Neural progenitor cell (in vitro differentiated cells): Measurements from ENCODE around the gene GLIS1. TPM values are rescaled to one million over a fixed set of nuclear protein-coding genes. Genes with fewer than 3 reads are reported as not detected.

Source experiments
- DNase-seq: peaks from one replicate; pipeline ENCODE4 v3.0.0-alpha.2; 2016; ENCODE audit warnings: low spot score
- H2AFZ ChIP-seq: fragments of 200-600 bp; sonication (generic); replicated peaks from 2 replicates; pipeline ENCODE4 v1.6.1; 2016; ENCODE audit warnings: antibody characterized with exemption
- H3F3A ChIP-seq: fragments of 200-600 bp; sonication (generic); 2 replicates; pipeline ENCODE4 v1.6.1; 2016; ENCODE audit warnings: antibody characterized with exemption, low read depth
- H3K27ac ChIP-seq: fragments of 200-600 bp; sonication (generic); 2 replicates; pipeline ENCODE4 v1.5.1; 2016; ENCODE audit warnings: mild to moderate bottlenecking
- H3K27me3 ChIP-seq: fragments of 200-600 bp; sonication (generic); 2 replicates; pipeline ENCODE4 v1.6.1; 2016; ENCODE audit warnings: mild to moderate bottlenecking, moderate library complexity
- H3K36me3 ChIP-seq: fragments of 200-600 bp; sonication (generic); 2 replicates; pipeline ENCODE4 v1.5.1; 2016
- H3K4me1 ChIP-seq: fragments of 200-600 bp; sonication (generic); 2 replicates; pipeline ENCODE4 v1.6.1; 2016; ENCODE audit warnings: mixed run types
- H3K4me2 ChIP-seq: fragments of 200-600 bp; sonication (generic); 2 replicates; pipeline ENCODE4 v1.6.1; 2016
- H3K4me3 ChIP-seq: fragments of 200-600 bp; sonication (generic); 2 replicates; pipeline ENCODE4 v1.5.1; 2016
- H3K79me2 ChIP-seq: fragments of 200-600 bp; sonication (generic); 2 replicates; pipeline ENCODE4 v1.6.1; 2016; ENCODE audit warnings: low read depth
- H3K9ac ChIP-seq: fragments of 200-600 bp; sonication (generic); 2 replicates; pipeline ENCODE4 v1.6.1; 2016
- H3K9me3 ChIP-seq: fragments of 200-600 bp; sonication (generic); 2 replicates; pipeline ENCODE4 v1.5.1; 2016; ENCODE audit warnings: low read depth
- H4K20me1 ChIP-seq: fragments of 200-600 bp; sonication (generic); 2 replicates; pipeline ENCODE4 v1.6.1; 2016; ENCODE audit warnings: low read depth
- H3K27ac Mint-ChIP-seq: 3 replicates; pipeline ENCODE4 v1.8.0; 2021; ENCODE audit warnings: mixed read lengths
- H3K27me3 Mint-ChIP-seq: 2 replicates; pipeline ENCODE4 v1.8.0; 2022; ENCODE audit warnings: low read depth, mild to moderate bottlenecking, inconsistent platforms, moderate library complexity, mixed read lengths; ENCODE audit not compliant: insufficient read depth
- H3K36me3 Mint-ChIP-seq: 3 replicates; pipeline ENCODE4 v1.8.0; 2021; ENCODE audit warnings: mixed read lengths
- H3K4me1 Mint-ChIP-seq: 3 replicates; pipeline ENCODE4 v1.8.0; 2021; ENCODE audit warnings: mixed read lengths
- H3K4me3 Mint-ChIP-seq: 3 replicates; pipeline ENCODE4 v1.8.0; 2021; ENCODE audit warnings: mild to moderate bottlenecking, moderate library complexity, mixed read lengths
- H3K9me3 Mint-ChIP-seq: 3 replicates; pipeline ENCODE4 v1.8.0; 2020; ENCODE audit warnings: mixed read lengths
- EZH2 ChIP-seq: fragments of 200-600 bp; sonication (generic); IDR thresholded peaks from 2 replicates; pipeline ENCODE4 v1.6.1; 2017; ENCODE audit warnings: antibody characterized with exemption, mild to moderate bottlenecking, moderate library complexity
- EZH2phosphoT487 ChIP-seq: fragments of 200-600 bp; sonication (generic); IDR thresholded peaks from 2 replicates; pipeline ENCODE4 v1.6.1; 2017; ENCODE audit warnings: antibody characterized with exemption
- total RNA-seq: library from RNA; depleted of rRNA; stranded (reverse); fragments of >200 nt; gene quantifications from 2 replicates; pipeline ENCODE4 v1.2.3, GENCODE V29; 2015; ENCODE audit warnings: low replicate concordance
- TF ChIP-seq, protein P1 (sequence below): fragments of 200-600 bp; sonication (generic); IDR thresholded peaks from 2 replicates; pipeline ENCODE4 v1.5.1; 2017; ENCODE audit warnings: antibody characterized with exemption, mild to moderate bottlenecking

Gene GLIS1
- total RNA-seq, 1 donor from 2014 or later: not detected

- Histone ChIP-seq H3K79me2 (no peaks in the 10 kb centered on the region), H2AFZ (no peak overlapping the region), H3K9me3 (no peaks in the 10 kb centered on the region), H3K4me3 (no peak overlapping the region), H3K9ac (no peak overlapping the region), H3K27me3 (no peaks in the 10 kb centered on the region), H3F3A (no peaks in the 10 kb centered on the region), H4K20me1 (no peaks in the 10 kb centered on the region), H3K36me3 (no peaks in the 10 kb centered on the region), H3K4me2 (no peak overlapping the region), H3K27ac (no peak overlapping the region), H3K4me1 (peaks cover 3% of the 10 kb centered on the region)
- DNase-seq: no peak
- H3K27ac Mint-ChIP-seq: no peak overlapping the region
- H3K36me3 Mint-ChIP-seq: no peaks in the 10 kb centered on the region
- TF ChIP-seq, protein P1, sequence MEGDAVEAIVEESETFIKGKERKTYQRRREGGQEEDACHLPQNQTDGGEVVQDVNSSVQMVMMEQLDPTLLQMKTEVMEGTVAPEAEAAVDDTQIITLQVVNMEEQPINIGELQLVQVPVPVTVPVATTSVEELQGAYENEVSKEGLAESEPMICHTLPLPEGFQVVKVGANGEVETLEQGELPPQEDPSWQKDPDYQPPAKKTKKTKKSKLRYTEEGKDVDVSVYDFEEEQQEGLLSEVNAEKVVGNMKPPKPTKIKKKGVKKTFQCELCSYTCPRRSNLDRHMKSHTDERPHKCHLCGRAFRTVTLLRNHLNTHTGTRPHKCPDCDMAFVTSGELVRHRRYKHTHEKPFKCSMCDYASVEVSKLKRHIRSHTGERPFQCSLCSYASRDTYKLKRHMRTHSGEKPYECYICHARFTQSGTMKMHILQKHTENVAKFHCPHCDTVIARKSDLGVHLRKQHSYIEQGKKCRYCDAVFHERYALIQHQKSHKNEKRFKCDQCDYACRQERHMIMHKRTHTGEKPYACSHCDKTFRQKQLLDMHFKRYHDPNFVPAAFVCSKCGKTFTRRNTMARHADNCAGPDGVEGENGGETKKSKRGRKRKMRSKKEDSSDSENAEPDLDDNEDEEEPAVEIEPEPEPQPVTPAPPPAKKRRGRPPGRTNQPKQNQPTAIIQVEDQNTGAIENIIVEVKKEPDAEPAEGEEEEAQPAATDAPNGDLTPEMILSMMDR: no peak
- TF ChIP-seq EZH2 (no peak), EZH2phosphoT487 (no peak)
- H3K4me3 Mint-ChIP-seq: no peak overlapping the region
- H3K9me3 Mint-ChIP-seq: peaks cover 4% of the 10 kb centered on the region
- peaks cover 18% of the 10 kb centered on the region for H3K4me1 Mint-ChIP-seq
- peaks cover 10% of the 10 kb centered on the region for H3K27me3 Mint-ChIP-seq
Measured at GRCh38 chr1:53696051-53696450, 42.9 kb downstream of the GLIS1 start.

DNA sequence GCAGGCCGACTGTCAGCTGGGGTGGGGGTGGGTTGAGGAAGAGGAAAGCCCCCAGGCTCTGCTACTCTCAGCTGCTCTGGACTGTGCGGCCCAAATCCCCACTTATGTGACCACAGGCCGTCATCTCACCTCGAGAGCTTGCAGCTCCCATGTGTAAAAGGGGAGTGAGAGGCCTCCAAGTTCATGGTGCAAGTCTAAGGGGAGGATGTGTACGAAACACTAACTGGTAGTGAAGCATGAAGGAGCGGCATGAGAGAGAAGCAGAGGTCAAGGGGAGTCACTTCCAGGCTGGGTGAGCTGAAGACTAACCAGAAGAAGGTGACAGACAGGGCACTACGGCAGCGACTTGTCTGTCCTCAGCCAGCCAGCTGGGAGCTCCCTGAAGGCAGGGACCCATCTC is 43.8 kb downstream of the GLIS1 start:
- Mint-ChIP-seq H3K36me3 (no peaks in the 10 kb centered on the region), H3K4me3 (no peak overlapping the region), H3K4me1 (peaks cover 18% of the 10 kb centered on the region), H3K9me3 (peaks cover 4% of the 10 kb centered on the region), H3K27ac (no peak overlapping the region), H3K27me3 (peaks cover 4% of the 10 kb centered on the region)
- Histone ChIP-seq H3K4me3 (no peak overlapping the region), H3K4me2 (no peak overlapping the region), H3K4me1 (peaks cover 3% of the 10 kb centered on the region), H3K9ac (no peak overlapping the region), H4K20me1 (no peaks in the 10 kb centered on the region), H2AFZ (no peak overlapping the region), H3K27ac (no peak overlapping the region), H3K27me3 (no peaks in the 10 kb centered on the region), H3F3A (no peaks in the 10 kb centered on the region), H3K9me3 (no peaks in the 10 kb centered on the region), H3K79me2 (no peaks in the 10 kb centered on the region), H3K36me3 (no peaks in the 10 kb centered on the region)
- TF ChIP-seq, protein P1: no peak
- no peak for TF ChIP-seq EZH2
- no peak for DNase-seq

DNA sequence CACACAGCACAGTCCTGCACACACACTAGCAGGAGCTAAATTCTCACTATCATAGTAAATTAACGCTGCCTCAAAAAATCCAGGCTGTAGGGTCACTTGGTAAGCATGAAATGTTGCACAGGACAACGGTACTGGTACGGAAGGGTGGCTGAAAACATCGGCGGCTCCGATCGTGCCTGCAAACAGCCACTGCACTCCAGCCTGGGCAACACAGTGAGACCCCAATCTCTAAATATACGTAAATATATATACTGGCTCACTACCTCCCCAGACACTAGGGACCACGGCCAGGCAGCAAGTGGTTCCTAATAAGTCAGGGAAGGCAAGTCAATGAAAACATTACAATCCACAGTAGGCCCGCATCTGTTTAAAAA is 44.3 kb downstream of the GLIS1 start:
- Mint-ChIP-seq H3K27me3 (peaks cover 4% of the 10 kb centered on the region), H3K4me3 (no peak overlapping the region), H3K36me3 (no peaks in the 10 kb centered on the region), H3K4me1 (peaks cover 18% of the 10 kb centered on the region), H3K9me3 (peaks cover 4% of the 10 kb centered on the region), H3K27ac (no peak overlapping the region)
- Histone ChIP-seq H3K79me2 (no peaks in the 10 kb centered on the region), H3F3A (no peaks in the 10 kb centered on the region), H3K4me3 (no peak overlapping the region), H3K9ac (no peak overlapping the region), H3K4me1 (peaks cover 3% of the 10 kb centered on the region), H4K20me1 (no peaks in the 10 kb centered on the region), H3K4me2 (no peak overlapping the region), H2AFZ (no peak overlapping the region), H3K9me3 (no peaks in the 10 kb centered on the region), H3K27me3 (no peaks in the 10 kb centered on the region), H3K36me3 (no peaks in the 10 kb centered on the region), H3K27ac (no peak overlapping the region)
- DNase-seq: no peak
- TF ChIP-seq, protein P1: no peak
- TF ChIP-seq EZH2 (no peak), EZH2phosphoT487 (no peak)
